ENCODE measurements around the gene MUC13.
A peak's percentile ranks its signal among the peaks of the same experiment; 100 is the strongest.

The MUC13 gene

DNA sequence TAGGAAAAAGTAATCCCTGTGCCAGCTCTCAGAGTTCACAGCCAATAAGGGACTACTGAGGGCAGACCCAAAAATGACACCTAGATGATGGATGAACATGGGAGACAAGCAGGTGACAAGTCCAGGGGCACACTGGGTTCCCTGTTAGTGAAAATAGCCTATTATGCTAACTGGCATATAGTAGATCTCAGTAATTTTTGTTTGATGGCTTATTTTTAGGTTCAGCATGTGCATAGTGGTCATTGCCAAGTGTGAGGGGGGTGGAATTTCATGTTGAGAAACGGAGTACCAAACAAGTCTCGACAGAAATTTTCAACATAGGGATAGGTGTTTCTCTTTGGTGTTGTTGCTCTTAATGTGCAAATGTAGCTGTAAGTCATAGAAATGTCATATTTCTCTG lies 41.0 kb downstream of the MUC13 start:
- DNase-seq, result no peak

DNA sequence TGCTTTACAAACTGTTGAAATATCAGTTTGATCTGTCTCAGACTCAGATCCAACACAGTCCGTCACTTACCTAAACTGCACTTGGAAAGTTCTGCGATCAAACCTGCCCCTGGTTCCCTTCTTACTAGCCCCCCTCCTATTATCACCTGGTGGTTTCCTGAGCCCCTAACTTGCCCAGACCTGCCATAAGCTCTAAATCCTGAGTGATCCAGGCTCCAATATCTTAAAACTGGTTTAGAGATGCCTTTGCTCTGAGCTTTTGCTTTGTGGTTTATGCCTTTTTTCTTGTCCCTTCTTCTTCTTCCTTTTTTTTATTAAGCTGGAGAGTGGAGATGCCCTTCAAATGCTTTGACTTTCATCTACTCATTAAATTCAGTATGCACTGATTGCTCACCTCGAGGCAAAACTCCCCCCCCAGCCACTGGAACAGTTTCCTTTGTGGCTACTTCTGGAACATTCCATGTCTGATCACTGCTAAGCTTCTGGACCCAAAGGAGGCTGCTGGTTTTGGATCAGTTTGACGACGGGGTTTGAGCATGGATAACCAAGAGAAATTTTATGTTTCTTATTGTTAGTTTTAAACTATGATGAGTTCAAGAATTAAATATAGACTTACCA lies 43.9 kb downstream of the MUC13 start:
- no peak for DNase-seq

DNA sequence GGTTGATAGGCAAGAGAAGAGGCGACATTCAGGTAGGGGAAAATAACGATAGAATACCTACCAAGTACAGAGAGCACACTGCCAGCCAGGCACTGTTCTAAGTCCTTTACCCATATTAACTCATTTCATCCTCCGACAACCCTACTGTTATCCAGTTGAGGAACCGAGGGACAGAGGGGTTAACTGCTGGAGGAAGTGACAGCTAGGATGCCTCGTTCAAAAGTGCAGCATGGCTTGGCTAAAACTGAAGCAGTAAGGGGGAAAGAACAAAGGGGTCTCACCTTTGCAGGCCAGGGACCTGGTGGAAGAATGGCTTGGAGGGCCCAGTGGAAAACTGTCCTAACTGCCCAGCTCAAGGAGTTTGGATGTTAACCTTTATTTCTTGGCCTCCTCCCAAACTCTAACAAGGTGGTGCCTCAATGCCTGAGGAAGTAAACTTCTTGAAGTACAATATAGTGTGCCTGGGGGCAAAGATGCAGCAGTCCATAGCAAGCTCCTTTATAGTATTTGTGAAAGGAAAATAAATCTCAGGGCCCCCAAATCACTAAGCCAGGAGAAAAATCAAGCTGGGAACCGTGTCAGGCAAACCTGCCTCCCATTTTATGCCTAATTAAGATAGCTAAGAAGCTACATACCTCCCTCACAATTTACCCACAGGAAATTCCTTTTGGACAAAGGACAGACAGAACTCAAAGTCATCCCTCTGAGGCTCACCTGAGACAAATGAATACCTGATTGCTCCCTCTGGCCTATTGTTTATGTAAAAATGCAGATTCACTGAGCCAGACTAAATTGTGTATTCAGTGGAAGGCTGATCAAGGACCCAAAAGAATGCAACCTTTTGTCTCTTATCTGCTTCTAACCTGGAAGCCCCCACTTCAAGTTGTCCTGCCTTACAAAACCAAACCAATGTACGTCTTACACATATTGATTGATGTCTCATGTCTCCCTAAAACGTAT lies 45.8 kb downstream of the MUC13 start:
- DNase-seq, result no peak

DNA sequence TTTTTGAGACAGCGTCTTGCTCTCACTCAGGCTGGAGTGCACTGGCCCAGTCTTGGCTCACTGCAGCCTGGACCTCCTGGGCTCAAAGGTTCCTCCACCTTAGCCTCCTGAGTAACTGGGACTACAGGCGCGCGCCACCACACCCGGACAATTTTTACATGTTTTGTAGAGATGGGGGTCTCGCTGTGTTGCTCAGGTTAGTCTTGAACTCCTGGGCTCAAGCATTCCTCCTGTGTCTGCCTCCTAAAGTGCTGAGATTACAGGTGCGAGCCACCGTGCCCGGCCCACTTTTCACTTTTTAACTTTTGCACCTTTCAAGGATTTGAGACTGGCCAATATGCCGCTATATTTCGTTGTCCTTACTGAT lies 46.6 kb downstream of the MUC13 start:
- no peak for DNase-seq

DNA sequence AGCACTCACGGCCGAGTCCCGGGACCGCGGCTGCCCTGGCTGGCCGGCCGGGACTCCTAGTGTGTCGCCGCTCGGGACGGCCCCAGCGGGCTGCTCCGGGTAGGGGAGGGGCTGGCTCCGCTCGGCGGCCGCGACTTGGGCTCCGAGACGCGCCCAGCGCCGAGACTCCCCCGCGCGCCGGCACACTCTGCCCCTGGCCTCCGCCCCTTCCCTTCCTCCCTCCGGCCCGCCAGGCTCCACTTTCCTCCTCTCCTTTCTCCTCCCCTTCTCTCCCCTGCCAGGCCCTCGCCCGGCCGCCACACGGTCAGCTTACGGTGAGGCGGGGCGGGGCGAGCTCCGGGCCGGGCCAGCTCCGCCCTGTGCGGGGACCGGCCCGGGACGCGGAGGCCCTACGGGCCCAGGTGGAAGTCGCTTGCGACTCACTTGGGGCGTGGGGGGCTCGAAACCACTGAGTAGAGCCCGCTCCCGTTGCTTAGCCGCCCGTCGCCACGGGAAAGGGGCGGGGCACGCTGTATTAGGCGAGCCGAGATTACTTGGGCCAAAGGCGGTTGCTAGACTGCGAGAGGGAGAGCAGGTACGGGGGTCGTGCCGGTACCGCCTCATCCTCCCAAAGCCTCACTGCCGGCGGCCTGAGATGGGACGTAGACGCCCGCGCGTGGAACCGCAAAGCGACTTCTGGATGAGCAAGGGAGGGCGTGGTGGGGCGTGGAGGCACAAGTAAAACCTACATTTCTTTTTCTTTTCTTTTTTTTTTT lies 47.2 kb downstream of the MUC13 start, which contains the start of gene ITGB5:
Gene ITGB5 (minus strand): TSS at position 189 of the 755 bp plus-strand sequence. CDS start 365 bp downstream, outside the sequence.
- peak; percentile 22 to 66 for DNase-seq

DNA sequence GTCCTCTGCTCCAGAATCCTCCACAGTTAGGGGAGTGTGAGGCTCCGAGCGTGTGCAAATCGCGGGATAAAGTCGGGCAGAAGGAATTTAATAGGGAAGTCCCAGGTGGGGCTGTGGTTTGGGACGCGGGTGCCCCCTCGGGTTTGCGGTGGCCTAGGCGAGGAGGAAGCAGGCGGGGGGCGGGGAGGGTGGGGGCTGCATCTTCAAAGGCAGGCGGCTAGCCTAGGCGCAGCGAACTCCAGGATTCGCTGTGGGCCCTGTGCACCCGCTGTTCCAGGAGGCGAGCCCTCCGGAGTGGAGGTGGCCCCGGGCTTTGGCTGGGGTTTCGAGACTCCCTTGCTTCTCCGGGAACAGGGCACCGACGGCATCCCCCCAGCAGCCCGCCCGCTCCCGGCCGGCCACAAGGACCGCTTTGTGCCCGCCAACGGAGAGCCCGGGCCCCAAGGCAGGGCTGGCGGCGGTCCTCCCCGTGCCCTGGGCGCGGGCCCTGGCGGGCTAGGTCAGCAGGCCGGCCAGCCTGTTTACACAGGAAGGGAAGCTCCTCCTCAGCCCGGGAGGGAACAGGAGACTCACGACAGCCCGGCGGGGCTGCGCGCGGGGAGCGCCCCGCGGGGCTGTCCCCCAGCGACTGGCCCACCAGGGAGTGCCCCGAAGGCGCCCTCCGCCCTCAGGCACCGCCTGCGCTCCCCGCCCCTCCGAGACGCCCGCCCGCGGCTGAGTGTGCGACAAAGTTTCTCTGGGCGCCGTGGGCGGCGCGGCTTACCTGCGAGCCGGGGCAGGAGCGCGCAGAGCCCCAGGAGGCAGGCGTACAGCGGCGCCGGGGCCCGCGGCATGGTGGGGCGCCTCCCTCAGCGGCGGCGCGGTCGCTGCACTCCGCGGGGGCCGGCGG lies 48.1 kb downstream of the MUC13 start:
- peak in 1 of 2 experiments; percentile 65 for DNase-seq

DNA sequence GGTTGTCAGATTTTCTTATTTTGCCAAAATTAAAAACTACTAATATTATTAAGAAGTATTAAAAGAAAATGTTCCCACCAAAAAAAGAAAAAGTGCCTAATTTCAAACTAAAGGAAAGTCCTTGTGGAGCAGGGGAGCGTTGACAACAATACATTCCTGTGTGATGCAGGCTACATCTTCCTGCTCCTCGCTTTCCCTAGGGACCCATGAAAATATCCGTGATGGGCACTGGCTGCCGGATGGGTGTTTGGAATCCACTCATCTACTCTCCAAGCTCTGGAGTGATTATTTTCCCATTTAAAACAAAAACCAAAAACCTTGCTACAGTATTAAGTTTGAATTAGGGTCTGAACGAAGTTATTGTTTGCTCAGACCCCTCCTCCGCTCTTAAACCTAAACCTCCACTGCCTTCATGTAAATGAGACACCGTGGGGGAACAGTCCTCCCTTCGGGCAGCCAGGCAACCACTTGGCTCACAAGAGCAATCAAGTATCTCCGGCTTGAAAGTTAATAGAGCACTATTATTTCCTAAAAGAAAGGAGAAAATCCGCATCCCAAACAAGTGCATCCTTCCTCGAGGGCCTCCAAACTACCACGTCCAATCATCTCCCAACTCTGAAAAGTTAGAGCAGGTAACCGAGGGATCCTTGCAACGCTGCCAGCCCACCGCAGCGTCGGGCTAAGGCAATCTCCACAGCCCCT lies 48.9 kb downstream of the MUC13 start:
- DNase-seq, result peak; percentile 49 to 83

DNA sequence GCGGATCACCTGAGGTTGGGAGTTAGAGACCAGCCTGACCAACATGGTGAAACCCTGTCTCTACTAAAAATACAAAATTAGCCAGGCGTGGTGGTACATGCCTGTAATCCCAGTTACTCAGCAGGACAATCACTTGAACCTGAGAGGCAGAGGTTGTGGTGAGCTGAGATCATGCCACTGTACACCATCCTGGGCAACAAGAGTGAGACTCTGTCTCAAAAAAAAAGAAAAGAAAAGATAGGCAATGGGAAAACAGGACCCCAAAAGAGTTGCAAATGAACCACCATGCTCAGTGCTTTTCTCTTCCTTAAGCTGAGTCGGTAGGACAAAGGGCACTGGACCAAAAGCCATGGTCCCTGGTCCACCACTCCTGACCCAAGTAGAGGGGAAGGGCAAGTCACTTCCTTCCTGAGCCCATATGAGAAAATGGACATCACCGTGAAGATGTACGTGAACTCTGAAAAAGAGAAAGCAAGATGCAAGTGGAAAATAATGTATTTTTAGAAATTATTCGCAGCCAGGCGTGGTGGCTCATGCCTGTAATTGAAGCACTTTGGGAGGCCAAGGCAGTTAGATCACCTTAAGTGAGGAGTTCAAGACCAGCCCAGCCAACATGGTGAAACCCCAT lies 50.0 kb downstream of the MUC13 start:
- DNase-seq, result no peak

DNA sequence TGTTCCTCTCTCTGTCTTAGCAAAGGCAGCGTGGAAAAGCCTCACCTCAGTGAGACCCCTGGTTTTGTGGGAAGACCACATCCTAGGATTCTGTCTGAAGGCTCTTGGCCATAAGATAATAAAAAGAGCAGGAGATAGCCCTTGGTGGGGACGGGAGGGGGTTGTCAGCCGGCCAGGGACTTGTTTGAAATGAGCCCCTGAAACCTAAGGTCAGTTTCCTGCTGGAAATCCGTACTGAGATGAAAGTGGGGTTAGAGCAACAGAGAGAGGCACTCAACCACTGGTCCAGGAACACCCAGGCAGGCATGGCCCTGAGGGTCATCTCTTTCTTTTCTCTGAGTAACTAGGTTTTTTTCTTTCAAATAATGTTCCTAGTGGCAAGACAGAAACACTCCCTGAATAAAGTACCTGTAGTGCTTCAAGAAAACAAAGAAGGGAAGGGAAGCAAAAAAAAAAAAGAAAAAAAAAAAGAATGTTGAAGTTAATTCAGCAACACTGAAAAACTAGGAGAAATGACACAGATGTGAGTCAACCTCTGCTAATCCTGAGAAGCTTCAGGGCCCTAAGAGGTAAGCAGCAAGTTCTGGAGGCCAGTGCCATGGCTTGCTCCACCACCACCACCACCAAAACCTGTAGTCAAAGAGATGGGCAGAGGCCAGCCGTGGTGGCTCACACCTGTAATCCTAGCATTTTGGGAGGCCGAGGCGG lies 50.6 kb downstream of the MUC13 start:
- no peak for DNase-seq

DNA sequence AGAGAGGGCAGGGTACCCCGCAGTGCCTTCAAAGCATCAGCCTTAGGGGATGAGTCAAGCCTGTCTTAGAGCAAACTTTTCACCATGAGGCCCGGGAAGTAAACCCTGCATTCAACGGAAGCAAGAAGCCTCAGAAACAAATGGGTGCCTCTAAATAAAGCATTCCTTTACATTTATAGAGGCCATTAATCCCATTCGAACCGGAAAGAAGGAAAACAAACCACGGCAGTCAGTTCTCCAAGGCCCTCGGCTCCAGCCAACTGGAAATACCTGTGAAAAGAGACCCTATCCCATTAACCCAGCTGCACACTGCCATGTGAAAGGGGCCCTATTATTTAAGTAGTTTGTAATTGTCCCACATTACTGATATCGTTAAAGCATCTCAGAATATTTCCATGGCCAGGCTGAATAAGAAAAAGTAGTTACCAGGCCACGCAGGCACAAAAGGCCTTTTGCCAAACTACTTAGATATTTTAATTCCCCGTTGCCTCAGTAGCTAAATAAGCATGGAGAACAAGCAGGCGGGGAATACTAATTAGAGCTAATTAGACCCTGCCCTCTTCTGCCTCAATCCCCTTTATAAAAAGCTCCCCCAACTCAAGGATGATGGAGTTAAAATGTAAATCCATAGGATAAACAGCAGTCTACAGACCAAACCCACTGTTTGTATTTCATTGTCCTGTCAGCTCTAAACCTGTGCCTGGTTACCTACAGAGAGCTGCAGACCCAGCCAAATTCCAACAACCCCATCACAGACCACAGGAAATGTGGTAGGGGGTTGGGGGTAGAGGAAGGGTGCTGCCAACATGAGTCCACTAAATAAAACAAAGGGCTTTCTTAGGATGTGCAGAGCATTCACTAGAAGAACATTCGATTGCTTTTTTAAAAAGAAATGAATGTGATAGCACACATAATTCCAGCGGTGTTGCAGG lies 51.5 kb downstream of the MUC13 start:
- no peak for DNase-seq

DNA sequence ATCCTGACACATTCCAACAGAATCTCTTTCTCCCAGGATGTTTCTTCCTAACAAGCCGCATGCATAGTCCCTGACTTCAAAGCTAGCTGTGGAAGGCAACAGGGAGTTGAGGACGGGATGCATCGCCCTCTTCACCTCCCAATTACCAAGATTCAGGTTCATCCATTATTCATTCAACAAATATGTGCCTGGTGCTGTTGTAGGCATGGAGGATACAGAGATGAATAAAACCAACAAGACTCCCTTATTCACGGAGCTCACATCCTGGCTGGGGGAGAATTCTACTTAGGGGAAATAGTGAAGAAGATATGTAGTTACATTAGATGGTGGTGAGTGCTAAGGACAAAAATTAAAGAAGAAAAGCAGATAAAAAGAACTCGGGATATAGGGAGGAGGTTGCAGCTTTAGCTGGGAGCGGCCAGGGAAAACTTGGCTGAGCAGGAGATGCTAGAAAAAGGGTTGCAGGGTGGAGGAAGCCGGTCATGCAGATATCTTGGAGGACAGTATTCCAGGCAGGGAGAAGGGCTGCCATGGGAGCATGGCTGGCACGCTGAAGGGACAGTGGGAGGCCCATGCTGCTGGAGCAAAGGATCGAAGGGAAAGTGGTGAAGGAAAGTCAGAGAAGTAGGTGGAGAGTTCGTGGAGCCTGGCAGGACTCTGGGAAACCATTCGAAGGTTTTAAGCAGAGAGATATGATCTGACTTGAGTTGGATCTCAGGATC lies 52.4 kb downstream of the MUC13 start:
- no peak for DNase-seq

DNA sequence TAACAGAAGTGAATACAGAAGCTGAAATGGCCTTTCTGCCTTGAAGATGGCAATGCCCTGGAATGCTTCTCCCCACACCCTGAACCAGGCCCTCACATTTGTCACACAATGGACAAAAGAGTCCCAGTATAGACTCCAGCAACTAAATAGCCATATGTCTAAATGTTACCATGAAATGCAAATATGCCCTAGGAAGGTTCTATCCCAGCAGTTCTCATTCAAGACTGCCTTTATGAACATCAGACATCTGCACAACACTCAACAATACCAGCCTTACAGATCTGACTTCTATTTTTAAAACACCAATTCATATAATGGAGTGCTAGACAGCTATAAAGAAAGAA lies 55.2 kb downstream of the MUC13 start:
- peak; percentile 12 to 14 for DNase-seq

DNA sequence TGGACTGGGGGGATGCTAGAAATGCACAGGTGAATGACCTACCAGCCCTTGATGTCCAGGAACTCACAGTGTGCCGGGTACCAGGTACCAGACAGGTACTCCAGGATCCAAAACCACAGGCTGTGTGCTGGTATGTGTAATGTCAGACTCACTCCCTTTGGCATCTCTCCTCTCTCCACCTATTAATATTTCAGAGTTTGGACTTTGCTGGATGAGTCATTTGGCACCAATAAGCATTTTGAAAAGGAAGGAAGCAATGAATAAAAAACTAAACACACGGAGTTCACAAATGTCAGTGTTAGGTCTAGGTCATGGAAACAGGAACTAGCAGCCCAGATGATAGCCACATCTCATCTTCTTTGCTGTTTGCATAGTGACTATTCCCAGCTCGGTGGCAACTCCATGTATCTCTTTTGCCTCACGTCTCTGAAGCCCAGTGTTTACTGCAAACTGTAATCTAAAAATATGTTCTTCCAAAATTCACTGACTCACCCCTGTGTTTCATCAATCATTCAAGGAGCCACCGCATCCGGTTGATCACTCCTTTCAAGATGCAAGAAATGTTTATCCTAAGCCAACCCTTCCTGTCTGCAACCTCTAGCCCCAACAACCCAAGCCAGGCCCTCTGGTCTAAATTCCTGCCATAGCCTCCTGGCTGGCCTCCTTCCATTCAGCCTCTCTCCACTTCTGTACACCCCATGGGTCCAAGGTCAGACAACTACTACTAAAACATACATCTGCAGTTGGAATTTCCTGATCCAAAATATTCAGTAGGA lies 55.8 kb downstream of the MUC13 start:
- DNase-seq, result no peak

DNA sequence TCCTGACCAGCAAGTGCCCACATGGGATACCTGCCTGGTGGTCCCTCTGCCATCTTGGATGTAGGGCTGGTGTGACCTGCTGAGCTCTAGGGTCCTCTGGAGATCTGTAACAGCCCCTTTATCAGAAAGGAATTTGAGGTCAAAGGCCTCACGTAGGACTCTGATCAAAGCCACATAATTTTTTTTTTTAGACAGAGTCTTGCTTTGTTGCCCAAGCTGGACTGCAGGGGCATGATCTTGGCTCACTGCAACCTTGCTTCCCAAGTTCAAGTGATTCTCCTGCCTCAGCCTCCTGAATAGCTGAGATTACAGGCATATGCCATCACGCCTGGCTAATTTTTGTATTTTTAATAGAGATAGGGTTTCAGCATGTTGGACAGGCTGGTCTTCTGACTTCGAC lies 56.9 kb downstream of the MUC13 start:
- no peak for DNase-seq

DNA sequence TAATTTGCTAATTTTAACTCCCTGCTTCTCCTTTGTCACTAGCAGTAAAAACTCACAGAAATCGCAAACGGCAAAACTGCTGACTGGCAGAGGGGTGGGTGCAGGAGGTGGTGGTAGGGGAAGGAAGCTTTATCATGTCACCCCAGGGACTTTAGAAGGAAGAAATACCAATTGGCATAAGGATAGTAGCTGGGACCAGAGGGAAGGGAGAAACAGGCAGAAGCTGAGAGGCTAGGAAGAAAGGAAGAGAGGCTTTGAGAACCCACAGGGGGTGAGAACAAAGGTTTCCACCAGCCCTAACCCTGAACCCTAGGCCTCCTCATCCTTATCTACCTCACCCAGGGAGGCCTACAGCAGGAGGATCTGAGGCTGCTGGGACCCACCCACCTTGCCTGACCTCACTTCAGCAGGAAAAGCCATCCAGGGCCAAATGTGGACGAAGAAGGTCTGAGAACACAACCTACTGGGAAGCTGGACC lies 58.1 kb downstream of the MUC13 start:
- no peak for DNase-seq

DNA sequence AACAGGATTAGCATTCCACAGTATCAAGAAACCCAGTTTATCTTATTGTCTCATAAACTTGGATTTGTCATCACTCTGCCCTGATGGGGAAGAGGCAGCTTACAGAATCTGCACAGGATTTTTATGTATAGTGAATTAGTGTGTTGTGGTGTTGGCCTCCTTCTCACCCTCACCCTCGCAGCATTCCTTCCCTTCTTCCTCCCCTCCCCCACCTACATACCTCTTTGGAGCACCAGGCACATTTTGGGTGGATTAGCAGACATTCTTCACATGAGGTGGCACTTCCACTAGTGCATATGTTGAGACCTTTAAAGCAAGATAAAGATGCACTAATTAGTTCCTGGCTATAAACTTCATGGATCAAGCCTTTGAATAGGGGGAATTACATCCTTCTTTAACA lies 61.3 kb downstream of the MUC13 start:
- no peak for DNase-seq

DNA sequence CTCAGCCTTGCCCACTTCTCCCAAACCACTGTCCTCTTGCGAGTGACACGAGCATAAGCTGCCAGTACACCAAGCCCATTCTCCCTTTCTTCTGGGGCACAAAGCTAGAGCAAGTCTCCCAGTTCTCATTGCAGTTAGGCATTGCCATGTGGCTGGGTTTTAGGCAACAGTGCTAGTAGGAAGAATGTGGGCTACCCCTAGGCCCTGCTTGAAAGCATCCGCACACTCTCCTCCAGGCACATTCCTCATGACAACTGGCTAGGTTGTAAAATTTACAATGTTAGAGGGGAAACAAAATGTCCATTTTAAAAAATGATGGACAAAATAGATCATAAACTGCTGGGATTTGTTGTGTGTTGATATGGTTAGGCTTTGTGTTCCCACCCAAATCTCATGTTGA lies 67.0 kb downstream of the MUC13 start:
- DNase-seq, result no peak

DNA sequence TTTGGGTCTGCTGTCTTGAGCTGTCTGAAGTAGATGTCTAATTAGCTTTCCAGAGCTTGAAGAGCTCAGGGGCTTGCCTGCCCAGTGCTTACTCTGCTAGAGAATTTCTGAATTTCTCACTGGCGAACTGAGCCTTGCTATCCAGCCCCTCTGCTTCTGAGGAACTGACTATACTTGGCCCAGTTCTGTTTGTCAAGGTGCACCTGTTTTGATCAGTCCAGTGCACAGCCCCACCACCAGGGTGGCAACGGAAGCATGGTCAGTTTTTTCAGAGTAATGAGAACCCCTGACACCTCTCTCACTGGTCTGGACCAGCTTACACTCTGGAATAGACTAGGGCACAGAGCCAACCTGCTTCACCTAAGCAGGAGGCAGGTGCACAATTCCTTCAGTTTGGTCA lies 72.5 kb downstream of the MUC13 start:
- no peak for DNase-seq

All from NCI-H526 (cell line).